Ramos (cell line): ENCODE data around the gene CHRM2.

Experiments
- in situ Hi-C: fragments of 300-500 bp; cut with MboI; formaldehyde crosslinking; loops from one replicate; pipeline ENCODE4 v1.14.3; 2022; ENCODE audit warnings: low sequenced_read_pairs; ENCODE audit not compliant: unreplicated experiment

CHRM2 gene

DNA sequence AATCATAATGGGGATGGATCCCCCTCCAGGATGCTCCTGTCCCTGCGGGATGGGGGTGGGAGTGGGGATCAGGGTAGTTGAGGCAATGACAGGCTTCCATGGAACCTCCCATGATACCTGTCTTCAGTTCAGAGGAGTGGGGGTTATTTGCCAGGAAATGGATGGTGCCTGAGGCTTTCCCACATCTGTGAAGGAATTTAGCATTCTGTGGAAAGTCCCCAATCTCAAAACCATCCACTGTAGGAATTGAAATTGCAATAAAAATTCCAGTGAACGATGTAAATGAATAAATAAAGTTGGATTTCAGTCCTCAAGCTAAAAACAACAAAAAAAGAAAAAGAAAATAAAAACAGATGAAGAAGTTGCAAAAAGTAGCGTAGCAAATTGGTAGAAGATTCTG, 81.9 kb downstream of the CHRM2 start:
- in situ Hi-C loops: no loop called here

DNA sequence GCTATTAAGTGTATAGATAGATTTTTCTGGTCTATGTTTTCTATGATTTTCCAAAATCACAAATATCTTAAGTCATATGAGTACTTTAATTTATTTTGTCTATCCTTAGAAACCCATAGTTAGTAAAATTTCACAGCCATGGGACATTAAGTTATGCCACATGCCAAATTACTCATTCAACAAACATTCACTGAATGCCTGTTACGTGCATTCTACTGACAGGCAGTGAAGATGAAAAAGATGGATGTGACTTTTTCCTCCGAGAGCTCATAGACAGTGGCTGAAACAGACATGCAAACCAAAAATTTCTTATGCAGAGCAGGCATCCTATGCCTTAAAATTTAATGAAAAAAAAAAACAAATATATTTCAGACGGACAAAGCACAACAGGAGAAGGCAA, 84.9 kb downstream of the CHRM2 start:
- in situ Hi-C loops: no loop called here

DNA sequence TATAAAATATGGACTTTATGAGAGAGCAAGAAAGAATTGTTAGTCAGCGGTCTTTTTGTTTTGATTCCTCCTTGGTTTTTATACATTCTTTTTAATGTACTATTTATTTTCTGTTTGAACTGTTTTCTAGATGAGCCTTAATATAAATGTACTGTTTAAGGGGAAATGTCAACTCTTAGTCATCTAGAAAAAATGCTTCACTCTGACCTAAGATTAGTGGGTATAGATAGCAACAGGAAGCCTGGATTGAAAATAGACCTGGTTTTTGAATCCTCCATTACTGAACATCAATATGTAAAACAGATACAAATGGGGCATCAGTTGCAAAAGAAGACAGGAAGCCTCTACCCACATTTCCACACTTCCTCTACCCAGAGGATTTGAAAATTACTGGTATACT, 87.8 kb downstream of the CHRM2 start:
- in situ Hi-C loops: no loop called here

GRCh38 chr7:136956671-136957070, 88.2 kb downstream of the CHRM2 start:
- in situ Hi-C loops: no loop called here

DNA sequence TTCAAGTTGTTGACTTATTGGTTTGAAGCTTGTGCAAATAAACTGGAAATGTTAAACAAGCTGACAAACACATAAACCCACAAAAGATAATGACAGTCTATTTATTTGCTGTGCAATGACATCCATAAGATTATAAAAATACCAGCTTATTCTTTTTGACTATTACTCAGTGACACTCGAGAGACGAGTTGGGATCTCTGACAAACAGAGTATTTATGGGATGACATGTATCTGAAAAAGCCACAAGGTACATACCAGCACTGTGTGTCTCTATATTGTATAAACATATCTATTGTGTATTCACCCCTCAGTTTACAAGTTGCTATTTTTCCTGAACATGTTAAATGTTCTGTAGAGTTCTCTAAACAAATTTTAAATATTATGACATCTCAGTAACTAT, 88.9 kb downstream of the CHRM2 start:
- in situ Hi-C loops: no loop called here

GRCh38 chr7:136958016-136958415, 89.6 kb downstream of the CHRM2 start:
- in situ Hi-C loops: no loop called here

DNA sequence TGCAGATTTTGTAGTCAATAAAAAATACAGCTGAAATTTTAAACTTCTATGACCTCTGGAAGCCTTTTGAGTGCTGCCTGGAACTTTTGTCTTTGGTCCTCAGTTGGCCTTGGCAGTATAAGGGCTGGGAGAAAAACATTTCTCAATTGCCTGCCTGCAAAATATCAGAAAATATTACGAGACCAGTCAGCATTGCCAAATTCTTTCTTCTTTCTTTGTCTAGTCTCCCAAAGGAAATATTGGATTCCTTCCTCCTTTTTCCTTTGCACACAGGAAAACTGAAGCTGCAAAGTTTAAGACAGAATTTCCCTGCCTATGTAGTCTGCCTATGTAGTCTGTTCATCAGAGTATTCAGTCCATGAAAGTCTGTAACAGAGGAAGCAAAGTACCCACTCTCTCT, 95.9 kb downstream of the CHRM2 start:
- in situ Hi-C loops: no loop called here

DNA sequence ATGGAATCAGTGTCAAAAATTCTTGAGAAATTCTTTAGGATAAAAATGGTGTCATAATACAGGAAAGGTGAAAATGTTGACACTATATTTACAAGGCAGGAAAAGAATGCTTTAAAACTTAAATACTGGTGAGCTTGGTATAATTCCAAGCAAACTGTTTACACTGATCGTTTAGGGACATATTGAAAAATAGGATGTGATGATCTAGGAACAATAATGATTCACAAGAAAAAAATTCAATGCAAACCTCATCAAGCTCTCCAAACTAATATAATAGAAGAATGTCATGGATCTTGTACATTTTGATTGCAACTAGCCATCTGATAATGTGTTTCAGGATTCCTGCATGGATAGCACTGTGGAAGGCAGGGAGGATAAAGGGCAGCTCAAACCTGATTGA, 98.4 kb downstream of the CHRM2 start:
- in situ Hi-C loops: no loop called here

- in situ Hi-C loops: no loop called here
Observed at GRCh38 chr7:136969761-136970160, 101.3 kb downstream of the CHRM2 start.

DNA sequence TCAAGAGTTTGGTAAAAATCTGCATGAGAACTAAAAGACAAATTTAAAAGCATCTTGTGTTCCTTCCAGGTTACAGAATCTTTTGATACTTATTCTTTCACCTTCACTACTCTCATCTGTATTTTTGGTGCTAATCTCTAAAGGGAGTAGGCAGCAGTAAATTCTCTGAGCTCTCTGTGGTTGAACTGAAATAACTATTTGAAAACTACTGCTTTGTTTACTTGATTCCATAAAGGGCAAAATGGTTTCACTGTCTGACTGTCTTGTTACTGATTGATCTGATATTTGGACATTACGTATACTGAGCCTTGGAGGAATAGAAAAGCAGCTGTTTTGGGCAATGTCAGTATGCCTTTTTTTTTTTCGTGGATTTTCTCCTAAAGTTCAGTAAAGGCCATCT, 103.3 kb downstream of the CHRM2 start:
- in situ Hi-C loops: no loop called here

DNA sequence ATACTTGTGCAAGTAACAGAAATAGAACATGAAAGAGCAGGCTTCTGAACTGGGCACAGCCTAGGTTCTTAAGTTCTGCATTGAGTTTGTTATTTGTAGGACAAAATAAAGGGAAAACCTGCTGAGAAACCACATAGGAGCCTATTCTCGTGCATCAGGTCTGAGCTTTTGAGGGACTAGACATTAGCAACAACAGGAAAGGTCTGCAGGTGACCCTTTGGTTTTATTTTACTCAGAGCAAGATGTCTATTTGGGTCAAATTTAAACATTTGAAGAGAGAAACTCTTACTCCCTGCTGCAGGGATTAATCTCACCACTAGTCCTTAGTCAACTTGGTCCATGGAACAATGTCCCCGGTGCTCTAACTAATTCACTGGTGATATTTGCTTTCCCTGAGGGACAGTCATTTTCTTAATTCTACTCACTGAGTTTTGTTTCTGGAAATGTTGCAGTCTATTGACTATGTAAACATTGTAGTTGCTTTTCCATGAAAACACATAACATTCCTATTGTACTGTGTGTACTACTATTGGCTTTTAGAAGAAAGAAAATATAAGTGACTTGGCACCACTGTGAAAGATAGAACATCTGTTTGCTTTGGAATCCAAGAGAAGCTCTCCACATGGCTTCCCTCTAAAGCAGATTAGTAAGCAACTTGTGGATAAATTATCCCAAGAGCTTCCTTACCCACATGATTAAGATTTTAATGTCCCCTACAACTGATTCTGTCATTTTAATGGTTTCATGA, 108.2 kb downstream of the CHRM2 start:
- in situ Hi-C loops: no loop called here

- in situ Hi-C loops: no loop called here
Observed at GRCh38 chr7:136993377-136993776, 124.9 kb downstream of the CHRM2 start.

GRCh38 chr7:136997735-136998134, 129.3 kb downstream of the CHRM2 start:
- in situ Hi-C loops: no loop called here

GRCh38 chr7:136998495-136998894, 130.0 kb downstream of the CHRM2 start:
- in situ Hi-C loops: no loop called here

DNA sequence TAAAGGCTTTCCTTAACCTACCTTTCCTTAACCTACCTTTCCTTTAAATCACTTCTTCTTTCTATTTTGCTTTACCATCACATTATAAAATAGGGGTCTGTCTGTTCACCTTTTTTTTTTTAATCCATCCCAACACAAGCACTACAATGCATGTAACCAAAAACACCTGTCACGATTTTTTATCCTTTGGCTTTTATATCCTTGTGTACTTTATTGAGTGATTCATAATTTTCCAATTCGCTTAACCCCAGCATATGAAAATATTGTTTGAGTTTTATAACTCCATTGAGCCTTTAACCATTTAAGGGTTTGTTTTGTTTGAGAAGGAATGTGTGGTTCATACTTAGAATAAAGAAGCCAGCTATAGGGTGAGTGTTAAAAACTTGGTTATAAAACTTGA, 132.2 kb downstream of the CHRM2 start:
- in situ Hi-C loops: no loop called here

DNA sequence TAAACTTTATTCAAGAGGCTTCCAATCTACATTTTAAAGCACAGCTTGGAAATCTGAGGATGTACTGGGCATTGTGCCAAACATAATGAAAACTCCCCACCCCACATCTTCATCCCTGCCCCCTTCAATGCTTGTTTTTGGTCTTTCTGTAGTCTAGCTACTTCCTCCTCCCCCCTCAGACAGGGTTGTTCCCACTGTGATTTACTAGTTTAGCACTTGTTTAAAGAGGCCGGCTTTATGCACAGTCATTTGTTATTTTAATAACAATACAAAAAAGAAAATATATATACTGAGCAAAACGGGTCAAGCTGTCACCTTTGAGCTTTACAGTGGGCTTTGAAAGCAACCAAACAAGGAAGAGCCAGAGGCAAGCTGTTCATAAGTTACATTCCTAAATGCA, 132.6 kb downstream of the CHRM2 start:
- in situ Hi-C loops: no loop called here

- in situ Hi-C loops: no loop called here
Observed at GRCh38 chr7:137001478-137001877, 133.0 kb downstream of the CHRM2 start.

GRCh38 chr7:137003086-137003485, 134.6 kb downstream of the CHRM2 start:
- in situ Hi-C loops: no loop called here

- in situ Hi-C loops: no loop called here
Observed at GRCh38 chr7:137003566-137003965, 135.1 kb downstream of the CHRM2 start.

GRCh38 chr7:137005873-137006272, 137.4 kb downstream of the CHRM2 start:
- in situ Hi-C loops: no loop called here

- in situ Hi-C loops: no loop called here
Observed at GRCh38 chr7:137006293-137006692, 137.8 kb downstream of the CHRM2 start.

- in situ Hi-C loops: no loop called here
Observed at GRCh38 chr7:137007001-137007694, 138.7 kb downstream of the CHRM2 start.
